RWPE1 (cell line): ENCODE measurements around the gene CAMK1D.

Source experiments
- CTCF ChIA-PET: fragments of 350-600 bp; sonication (Branson Sonifier 250); formaldehyde crosslinking; extraction: SDS; loops from one replicate; lab custom pipeline; 2021; lab: Yijun Ruan, JAX
- POLR2A ChIA-PET: fragments of 400-600 bp; formaldehyde crosslinking; extraction: SDS; loops from one replicate; lab custom pipeline; 2020; ENCODE audit warnings: antibody characterized with exemption; ENCODE audit not compliant: low non-redundant PET; lab: Yijun Ruan, JAX
- DNase-seq: peaks from one replicate; pipeline ENCODE4 v3.0.0; 2012; ENCODE audit warnings: low spot score
- H3K27ac ChIP-seq: fragments of 450-650 bp; 2 replicates; pipeline ENCODE4 v1.5.1; 2017
- CTCF ChIP-seq: fragments of 450-650 bp; conservative IDR thresholded peaks from 2 replicates; pipeline ENCODE4 v1.5.1; 2017; ENCODE audit warnings: low read depth, mild to moderate bottlenecking

CAMK1D gene

GRCh38 chr10:12319076-12319475 lies 30.3 kb upstream of the CAMK1D start:
- no peak for DNase-seq
- TF ChIP-seq CTCF: no peak
- H3K27ac ChIP-seq: no peak overlapping the region
- CTCF ChIA-PET: no interaction called here
- POLR2A ChIA-PET: no interaction called here

- H3K27ac ChIP-seq: no peak overlapping the region
- TF ChIP-seq CTCF: no peak
- CTCF ChIA-PET: interaction anchor here (0.6 kb wide), 2 partner anchors 151 to 613 kb away, joined by 3 to 5 read pairs; no protein-coding TSS in a partner anchor
- POLR2A ChIA-PET: no interaction called here
- no peak for DNase-seq
These were observed 28.5 kb upstream of the CAMK1D start for GRCh38 chr10:12320892-12321291.

GRCh38 chr10:12321641-12322040 lies 27.7 kb upstream of the CAMK1D start:
- CTCF ChIA-PET: interaction anchor here (1.0 kb wide), 1 partner anchor 25 kb away, joined by 4 read pairs; no protein-coding TSS in a partner anchor
- no peak overlapping the region for H3K27ac ChIP-seq
- no peak for TF ChIP-seq CTCF

GRCh38 chr10:12322583-12323131 lies 26.7 kb upstream of the CAMK1D start:
- ChIA-PET POLR2A (no interaction called here), CTCF (interaction anchor here (0.6 kb wide), 1 partner anchor 11 kb away, joined by 3 read pairs; no protein-coding TSS in a partner anchor)
- DNase-seq: no peak
- TF ChIP-seq CTCF: no peak
- no peak overlapping the region for H3K27ac ChIP-seq

More at GRCh38 chr10:12321641-12322040, 27.7 kb upstream of the CAMK1D start:
- peak; percentile 41 for DNase-seq
- POLR2A ChIA-PET: no interaction called here

GRCh38 chr10:12324530-12324929 lies 24.8 kb upstream of the CAMK1D start:
- no peak overlapping the region for H3K27ac ChIP-seq
- CTCF ChIA-PET: no interaction called here
- POLR2A ChIA-PET: no interaction called here
- TF ChIP-seq CTCF: no peak
- DNase-seq: no peak

GRCh38 chr10:12327074-12327473 lies 22.3 kb upstream of the CAMK1D start:
- ChIA-PET POLR2A (no interaction called here), CTCF (no interaction called here)
- H3K27ac ChIP-seq: no peak overlapping the region
- DNase-seq: no peak
- TF ChIP-seq CTCF: no peak
